ENCODE measurements around the gene C1QTNF7.

The C1QTNF7 gene, protein sequence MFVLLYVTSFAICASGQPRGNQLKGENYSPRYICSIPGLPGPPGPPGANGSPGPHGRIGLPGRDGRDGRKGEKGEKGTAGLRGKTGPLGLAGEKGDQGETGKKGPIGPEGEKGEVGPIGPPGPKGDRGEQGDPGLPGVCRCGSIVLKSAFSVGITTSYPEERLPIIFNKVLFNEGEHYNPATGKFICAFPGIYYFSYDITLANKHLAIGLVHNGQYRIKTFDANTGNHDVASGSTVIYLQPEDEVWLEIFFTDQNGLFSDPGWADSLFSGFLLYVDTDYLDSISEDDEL
- 0 to 0.18 (median 0) reads per million in 4 experiments for total RNA-seq

DNA sequence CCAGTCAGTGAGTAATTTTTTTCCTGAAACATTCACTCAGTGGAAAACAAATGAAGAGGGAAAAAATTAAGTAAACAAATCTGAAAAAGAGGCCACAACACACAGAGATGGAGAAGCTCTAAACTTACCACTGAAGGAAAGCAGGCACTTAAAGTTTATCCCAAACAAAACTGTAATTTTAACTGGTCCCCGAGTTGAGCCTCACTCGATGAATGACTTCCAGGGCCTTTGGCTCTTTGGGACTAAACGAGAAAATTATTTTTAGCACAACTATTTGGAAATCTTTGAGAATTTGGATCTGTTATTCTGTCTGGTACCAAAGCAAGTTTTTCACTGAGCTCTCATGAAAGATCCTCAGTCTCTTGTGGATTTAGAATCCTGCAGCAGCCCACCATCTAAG is at the start of gene C1QTNF7:
Gene C1QTNF7, plus strand, starts transcription at position 333 of the 400 bp plus-strand sequence. CDS start 7,711 bp downstream, outside the sequence.
- DNase-seq: no peak

DNA sequence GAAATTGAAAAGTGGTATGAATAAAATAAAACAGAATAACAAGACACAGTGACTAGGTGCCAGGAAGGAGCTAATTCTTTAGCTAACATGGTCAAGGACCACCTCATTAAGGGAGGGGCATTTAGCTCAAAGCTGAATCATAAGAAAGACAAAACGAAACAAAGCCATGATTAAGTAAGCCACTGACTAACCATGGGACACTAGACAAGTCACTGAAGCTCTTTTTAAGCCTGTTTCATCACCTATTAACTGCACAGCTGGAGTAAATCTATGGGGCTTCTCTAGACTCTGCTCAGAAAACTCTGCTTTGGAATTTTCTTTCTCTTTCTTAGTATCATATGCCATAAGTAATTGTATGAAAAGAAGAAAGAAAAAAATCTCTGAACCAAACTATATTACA is 49.8 kb upstream of the C1QTNF7 start:
- no peak for DNase-seq

DNA sequence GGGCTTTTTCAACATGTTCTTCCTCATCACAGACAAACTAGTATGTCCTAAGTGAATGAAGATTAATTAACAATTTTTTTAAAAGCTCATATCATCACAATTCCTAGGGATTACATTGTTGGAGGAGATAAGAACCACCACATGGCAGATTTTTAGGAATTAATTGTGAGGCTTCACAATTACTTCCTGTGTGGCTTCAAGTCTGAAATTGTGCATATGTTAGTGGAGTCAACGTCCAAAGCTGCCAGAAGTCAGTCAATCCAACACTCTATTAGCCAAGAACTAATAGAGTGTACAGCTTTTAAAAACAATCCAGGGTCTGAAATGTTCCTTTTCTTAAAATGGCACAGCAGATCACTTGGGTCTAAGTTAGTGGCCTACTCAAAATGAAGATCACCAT is 49.3 kb upstream of the C1QTNF7 start:
- DNase-seq: no peak

DNA sequence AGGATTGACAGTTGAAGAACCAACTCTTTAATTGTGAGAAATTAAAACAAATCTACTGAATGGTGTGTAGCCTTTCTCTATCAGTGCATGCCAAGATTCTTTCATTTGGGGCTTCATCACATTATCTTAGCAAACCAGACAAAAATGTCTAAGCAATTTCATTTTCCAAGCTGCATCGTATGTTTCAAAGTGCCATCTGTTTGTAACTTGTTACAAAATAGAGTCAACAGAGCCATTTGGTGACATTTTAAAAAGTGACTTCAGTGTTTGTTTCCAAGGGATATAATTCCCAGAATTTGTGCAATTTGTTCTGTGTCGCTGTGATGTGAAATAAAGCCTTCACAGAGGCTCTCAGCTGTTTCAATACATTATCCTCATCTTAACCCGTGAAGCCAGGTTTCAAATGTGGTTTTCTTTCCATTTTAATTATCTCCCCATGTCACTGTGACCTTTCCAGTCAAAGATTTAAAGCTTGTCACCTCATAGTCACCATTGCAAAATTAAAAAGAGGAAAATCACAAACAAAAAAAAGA is 46.0 kb upstream of the C1QTNF7 start:
- no peak for DNase-seq

DNA sequence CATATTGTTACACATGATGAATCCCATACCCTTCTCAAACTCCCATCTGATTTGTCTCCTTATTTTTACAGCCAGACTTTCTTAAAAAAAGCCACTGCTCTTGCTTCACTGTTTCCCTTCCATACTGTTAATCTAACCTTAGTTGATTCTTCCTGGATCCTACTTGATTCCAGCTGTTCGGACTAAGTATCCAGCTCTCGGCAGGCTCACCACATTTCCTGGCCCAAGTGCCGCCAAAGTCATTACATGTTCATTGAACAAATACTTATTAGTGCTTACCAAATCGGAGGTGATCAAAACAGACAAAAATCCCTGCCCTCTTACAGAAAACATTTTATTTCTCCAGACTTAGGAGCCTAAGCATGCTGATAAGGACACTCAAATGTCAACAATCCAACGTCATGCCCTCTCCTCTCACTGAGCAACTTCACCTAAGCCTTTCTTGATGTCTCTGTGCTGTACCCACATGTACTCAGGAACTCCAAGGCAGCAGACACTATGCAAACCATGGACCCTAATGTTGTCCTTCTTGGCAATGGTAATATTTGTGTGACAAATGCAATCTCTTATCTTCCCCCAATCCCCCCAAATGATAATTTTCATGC is 45.1 kb upstream of the C1QTNF7 start:
- DNase-seq: no peak

DNA sequence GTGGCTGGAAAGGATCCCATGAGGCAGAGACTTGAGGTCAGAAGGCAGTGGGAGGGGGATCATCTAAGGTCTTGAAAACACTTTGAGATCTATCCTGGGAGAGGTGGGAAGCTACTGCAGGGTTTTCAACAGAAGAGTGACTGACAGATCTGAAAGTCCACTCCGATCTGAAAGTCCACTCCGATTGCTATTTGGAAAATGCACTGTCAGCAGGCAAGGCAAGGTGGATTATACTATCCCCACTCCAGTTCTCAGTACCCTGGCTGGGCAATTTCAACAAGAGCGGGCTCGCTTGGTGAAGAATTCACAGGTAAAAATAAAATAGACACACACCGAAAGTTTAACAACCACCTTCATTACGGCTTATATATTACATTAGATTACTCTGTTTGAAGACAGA is 42.3 kb upstream of the C1QTNF7 start:
- no peak for DNase-seq

DNA sequence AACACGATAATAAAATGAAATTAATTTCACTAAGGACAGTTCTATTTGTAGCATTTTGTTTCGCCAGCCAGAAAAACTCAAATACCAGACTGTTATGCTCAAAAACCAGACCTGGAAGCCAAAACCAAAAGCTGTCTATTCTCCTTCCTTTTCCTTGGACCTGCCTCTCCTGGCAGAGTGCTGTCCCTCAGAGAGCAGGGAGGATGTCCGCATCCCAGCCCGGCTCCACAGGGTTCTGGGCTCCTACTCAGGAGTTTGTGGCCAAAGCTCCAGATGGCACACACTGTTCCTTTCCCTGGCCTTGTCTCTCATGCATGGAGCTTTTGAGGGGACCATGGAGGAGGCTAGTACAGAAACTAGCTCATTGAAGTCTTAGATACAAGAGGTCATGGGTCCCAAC is 41.9 kb upstream of the C1QTNF7 start:
- DNase-seq: no peak

DNA sequence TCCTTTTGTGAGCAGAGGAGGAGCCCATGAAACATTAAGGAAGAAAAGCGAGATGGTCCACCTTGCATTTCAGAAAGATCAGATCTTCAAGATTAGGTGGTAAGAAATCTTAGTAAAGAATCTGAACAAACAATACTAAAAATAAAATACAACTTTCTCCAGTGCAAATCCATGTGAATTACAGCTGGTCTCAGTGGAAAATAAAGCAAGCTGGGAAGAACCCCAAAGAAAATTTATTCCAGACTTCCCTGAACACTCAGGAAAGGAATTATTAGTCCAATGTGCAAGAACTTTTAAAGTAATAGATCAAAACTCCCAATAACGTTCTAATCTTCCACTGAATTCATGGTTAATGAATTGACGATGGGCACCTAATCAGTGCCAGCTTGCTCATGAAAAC is 37.3 kb upstream of the C1QTNF7 start:
- DNase-seq: no peak

DNA sequence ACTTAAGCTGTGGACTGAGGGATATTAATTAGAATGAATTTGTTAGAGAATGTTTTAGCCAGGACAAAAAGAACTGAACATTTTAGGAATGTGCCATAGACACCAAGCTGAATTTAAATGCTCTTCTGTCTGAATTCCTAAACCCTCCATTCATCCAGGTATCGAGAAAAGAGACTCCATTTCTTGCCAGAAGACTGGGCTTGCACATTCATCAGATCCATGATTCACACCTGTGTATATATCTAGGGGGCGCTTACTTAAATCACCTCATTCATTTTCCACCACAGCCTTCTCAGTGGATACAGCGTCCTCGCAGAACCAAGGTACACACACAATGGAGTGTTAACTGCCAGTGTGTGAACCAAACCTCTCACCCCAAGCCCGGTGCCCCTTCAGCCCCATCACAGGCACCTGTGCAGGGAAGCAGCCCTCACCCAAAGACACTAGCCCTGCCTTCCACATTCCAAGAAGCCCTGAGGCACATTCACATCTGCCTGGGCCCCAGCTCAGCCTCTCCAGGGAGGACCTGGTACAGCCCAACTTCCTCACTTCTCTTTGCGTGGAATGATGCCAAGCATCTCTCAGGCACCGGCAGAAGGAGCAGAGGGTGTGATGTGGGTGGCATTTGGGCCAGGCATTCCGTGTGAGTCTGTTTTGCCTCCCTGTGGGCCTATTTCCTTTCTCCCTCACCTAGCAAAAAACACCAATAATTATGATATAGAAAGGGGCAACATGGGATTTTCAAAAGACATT is 35.6 kb upstream of the C1QTNF7 start:
- DNase-seq: no peak

DNA sequence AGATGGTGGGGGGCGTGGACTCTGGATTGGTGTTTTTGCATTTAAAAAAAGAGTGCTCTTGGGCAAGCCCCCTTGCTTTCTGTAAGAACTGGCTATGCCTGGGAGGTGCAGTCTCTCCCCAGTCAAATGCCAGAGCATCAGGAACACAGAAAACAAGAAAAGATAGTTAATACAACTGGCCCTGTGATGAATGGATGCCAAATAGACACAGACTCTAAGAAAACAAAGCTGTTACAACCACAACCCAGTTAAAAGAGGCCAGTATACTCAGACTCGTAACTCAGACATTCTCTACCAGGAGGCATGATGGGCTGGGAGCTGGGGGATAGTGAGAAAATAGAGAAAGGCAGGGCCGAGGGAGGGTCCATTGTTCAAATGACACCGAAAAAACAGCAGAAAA is 32.5 kb upstream of the C1QTNF7 start:
- no peak for DNase-seq

DNA sequence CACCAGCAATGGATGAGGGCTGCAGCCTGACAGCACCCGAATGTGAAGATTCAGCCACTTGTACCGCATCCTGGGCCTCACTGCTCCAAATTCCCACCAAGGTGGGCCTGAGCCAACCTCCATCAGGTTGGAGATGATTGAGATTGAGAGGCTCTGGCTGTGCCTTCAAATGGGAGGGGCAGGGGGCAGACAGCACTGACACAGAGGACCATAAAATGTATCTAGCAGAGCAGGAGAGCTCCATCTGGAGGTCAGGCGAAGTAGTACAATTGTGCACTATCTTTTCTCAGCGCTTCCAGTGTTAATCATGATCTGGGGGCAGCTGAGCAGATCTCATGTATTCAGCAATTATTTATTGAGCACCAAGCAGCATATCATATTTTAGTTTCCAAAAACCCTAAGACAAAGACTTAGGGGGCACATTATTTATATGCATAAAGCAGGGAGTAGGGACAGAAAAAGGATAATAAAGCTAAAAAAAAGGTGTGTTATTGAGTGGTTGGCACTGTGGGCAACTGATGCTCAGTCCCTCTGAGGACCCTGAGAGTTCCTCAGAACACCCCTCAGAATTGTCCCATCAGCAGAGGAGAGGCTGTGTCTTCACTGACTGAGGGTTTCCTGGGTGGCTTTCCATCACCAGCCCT is 31.6 kb upstream of the C1QTNF7 start:
- DNase-seq: peak; percentile 9

DNA sequence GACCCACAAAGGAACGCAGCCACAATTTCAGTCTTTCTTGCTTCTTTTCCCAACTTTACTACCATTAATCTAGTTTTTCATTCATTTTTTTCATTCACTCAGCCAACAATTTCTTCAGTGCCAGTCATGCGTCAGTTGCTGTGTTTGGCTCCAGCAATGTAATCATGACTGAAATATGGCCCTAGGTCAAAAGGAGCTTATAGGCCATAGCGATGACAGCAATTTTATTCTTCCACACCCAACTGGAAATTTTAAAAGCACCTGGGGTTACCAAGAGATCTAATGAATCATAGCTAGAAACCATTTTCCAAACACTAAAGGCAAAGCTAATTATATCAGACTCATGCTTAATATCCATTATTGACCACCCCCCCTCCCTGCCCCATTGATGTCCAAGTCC is 29.8 kb upstream of the C1QTNF7 start:
- DNase-seq: no peak

DNA sequence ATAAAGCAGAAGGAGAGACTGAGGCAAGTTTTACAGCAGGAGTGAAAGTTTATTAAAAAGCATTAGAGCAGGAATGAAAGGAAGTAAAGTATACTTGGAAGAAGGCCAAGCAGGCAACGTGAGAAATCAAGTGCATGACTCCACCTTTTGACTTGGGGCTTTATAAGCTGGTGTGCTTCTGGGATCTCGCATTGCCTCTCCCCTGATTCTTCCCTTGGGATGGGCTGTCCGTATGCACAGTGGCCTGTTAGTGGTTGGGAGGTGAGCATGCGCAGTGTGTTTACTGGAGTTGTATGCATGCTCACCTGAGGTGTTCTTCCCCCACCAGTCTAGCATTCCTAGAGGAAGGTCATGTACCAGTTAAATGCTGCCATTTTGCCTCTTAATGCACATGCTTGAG is 29.1 kb upstream of the C1QTNF7 start:
- DNase-seq: no peak

DNA sequence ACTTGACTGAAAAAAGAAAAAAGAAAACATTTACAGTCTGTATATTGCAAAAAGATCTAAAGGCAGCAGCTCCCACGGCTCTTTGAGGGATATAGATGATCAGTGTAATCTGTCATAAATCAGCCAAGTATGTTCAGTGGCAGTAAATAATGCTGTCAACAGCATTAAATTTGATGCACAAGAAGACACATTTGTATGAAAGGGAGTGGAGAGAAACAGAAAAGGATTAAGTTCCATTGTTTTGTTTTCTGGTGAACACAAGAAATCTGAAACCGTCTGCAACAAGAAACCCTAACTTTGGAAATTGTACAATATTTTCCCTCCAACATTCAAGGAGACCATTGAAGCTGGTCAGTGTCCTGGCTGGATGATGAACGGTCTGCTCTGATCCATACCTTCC is 27.6 kb upstream of the C1QTNF7 start:
- no peak for DNase-seq

DNA sequence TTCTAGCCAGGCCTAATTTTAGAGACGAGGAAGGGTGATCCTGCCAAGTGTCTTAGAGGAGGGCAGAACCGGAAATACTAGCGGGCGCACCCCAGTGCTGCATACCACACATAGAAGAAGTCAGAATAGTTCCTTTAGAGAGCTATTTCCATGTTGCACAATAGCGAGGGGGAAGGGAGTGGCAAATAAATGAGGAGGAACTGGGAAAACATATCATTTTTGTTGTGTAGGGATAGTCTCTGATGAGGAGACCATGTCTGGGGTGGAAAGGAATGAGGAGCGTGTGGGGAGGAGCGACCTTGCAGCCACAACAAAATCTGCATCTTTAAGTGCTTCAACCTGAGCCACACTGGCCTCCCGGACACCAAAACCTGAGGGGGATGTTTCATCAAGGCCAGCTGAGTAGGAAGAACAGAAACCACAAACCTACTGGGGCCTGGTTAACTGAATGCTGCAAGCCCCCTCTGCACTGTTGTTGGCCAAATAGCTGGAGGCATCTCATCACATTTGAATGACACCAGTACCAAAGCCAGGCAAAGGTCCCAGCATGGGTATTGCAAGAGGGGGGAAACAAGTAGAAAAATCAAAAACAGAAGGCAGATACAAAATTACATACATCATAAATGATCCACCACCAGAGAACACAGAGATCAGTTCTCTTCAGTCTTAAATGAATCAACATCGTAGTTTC is 26.7 kb upstream of the C1QTNF7 start:
- DNase-seq: no peak

DNA sequence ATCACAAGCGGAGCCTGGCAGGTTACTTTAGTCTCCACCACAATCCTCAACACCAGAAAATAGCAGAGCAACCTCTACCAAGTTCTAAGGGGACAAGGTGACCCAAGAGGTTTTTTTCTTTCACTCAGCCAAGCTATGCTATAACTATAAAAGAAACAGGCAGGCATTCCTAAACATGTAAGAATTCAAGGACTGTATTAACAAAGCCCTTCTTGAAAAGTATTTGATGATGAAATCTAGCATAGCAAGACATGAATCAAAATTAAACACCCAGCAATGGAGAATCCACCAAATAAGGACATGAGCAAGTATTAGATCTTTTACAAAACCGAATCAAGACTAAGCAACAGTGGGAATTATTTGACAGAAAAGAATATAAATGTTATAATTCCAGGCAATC is 25.7 kb upstream of the C1QTNF7 start:
- DNase-seq: no peak

DNA sequence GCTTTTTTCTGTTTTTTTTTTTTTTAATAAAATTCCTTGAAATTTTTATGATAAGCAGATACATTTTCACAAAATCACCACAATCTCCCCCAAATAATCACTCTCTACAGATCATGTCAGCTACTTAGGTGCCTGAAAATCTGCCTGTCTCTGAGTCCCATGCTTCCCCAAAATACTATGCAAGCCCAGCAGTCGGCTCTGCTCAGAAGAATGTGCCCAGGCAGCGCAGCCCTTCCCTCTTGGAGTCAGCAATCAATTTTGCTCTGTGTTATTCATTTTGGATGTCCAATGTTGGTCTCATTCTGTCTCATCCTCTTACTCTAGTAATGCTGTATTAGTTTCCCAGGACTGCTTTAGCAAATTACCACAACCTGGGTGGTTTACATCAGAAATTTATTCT is 24.9 kb upstream of the C1QTNF7 start:
- DNase-seq: no peak

DNA sequence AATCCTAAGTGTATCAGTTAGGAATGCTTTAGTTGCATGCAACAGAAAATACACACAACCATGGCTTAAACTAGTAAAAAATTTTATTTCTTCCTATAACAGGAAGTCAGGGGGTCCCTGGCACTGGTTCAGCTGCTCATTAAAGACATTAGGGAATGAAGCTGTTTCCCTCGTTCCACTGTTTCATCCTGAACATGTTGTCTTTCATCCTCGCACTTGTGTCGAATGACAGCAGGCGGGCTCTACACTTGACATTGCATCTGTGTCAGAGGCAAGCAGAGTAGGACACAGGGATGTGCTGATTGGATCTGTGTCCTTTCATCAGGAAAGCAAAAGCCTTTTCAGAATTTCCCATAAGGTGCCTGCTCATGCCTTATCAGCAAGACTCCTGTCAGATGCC is 22.8 kb upstream of the C1QTNF7 start:
- DNase-seq: no peak

DNA sequence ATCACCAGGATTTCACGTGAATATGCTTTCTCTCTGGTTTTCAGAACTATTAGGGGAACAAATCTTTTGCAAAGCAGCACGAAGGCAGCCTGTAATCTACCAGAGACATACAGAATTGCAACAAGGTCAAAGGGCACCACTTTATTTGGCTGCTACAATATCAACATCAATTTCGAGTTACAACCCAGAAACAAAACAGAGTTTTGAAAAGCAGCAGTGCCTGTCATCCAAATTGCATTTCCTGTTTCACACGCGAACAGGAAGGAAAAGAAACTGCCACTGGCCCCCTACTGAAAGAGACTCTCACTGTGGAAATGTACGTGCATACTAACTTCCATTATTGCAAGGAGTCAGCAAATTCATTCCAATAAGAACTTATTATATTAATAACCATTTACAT is 17.1 kb upstream of the C1QTNF7 start:
- DNase-seq: no peak

DNA sequence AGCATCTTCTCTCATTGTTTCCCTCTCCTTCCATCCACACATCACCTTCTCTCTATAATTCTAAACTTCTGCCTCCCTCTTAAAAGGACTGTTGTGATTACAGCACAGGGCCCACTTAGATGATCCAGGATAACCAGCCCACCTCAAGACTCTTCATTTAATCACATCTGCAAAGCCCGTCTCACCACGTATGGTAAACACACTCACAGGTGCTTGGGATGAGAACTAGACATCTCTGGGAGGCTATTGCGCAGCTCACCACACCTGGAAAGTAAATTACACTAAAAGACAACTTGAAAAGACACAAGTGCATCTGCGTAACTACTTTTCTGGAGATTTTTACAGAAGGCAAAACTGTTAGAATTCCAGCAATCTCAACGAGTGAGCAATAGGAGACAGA is 15.4 kb upstream of the C1QTNF7 start:
- DNase-seq: no peak

DNA sequence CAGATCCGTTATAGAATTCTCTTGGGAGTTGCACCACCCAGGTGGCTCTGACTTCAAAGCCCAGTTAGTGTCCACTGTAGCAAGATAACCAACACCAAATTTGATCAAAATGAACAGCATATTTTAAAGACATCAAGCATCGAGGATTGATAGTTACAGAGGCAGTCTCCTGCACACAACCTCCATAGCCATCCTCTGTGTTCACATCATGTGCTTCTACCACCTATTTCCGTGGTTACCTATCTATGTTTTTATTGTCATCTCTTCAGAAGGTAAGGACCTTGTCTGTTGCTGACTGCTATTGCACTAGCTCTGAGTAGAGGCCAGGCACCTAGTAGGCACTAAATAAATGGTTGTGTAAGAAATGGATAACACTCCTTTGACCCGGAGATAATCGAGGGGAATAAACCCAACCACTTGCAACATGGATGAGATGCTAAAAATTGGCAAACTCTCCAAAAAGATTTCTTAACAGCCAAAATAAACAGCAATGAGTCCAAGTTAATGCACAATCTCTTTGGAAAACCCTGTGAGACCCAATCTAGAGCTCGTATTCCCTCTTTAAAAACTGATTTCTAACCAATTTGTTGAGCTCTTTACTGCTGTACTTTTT is 14.7 kb upstream of the C1QTNF7 start:
- DNase-seq: no peak

DNA sequence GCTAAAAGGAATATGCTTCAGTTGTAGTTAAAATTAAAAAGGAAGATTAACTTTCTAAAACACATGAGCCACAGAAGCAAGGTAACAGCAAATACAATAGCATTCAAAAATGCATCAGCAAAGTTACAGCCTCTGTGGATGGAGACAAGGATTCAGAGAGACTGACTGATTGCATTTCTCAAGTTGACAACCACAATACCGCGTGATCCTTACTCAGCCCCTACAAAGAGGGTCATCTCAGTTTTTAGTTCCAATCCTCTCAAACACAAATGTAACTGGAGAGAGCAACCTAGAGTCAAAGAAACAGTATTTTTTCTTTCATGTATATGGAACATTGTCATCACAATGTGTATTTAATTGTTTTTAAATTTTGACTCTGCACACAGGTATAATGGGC is 14.2 kb upstream of the C1QTNF7 start:
- DNase-seq: no peak

All from effector CD8-positive, alpha-beta T cell (primary cell).